ENCODE data around the gene ABAT.

The ABAT gene

GRCh38 chr16:8631373-8631772 is 43.0 kb upstream of the ABAT start:
- Histone ChIP-seq H4K20me1 (ENCODE audit: insufficient read depth, low read length) (no peaks in the 10 kb centered on the region), H3K4me2 (ENCODE audit: low read length) (no peak overlapping the region), H3K4me1 (ENCODE audit: insufficient read depth, low read length, severe bottlenecking) (no peaks in the 10 kb centered on the region), H3K36me3 (ENCODE audit: insufficient read depth, low read length) (peaks cover 86% of the 10 kb centered on the region), H3K9me3 (ENCODE audit: low read length) (no peaks in the 10 kb centered on the region), H3K27ac (ENCODE audit: low read depth, low read length, poor library complexity, severe bottlenecking) (no peak overlapping the region), H3K4me3 (ENCODE audit: low read depth, low read length, poor library complexity, severe bottlenecking) (no peak overlapping the region), H3K79me2 (ENCODE audit: insufficient read depth, low read length) (no peaks in the 10 kb centered on the region), H3K9me2 (ENCODE audit: low read depth, low read length) (no peaks in the 10 kb centered on the region), H3K27me3 (ENCODE audit: insufficient read depth, low read length) (no peaks in the 10 kb centered on the region), H3F3A (ENCODE audit: insufficient read depth, low read length) (no peaks in the 10 kb centered on the region), H3K9ac (ENCODE audit: low read length) (no peak overlapping the region), H2AFZ (ENCODE audit: low read length) (no peak overlapping the region)
- no peak for TF ChIP-seq EZH2 (IDR thresholded peaks at IDR 0.05; ENCODE audit: borderline replicate concordance, low read length)

GRCh38 chr16:8631818-8632465 is 42.5 kb upstream of the ABAT start:
- no peaks in the 10 kb centered on the region for H3K9me2 ChIP-seq (ENCODE audit: low read depth, low read length)
- H3K27me3 ChIP-seq (ENCODE audit: insufficient read depth, low read length), result no peaks in the 10 kb centered on the region
- no peaks in the 10 kb centered on the region for H3K9me3 ChIP-seq (ENCODE audit: low read length)
- no peak overlapping the region for H3K9ac ChIP-seq (ENCODE audit: low read length)
- no peak overlapping the region for H2AFZ ChIP-seq (ENCODE audit: low read length)
- TF ChIP-seq CTCF (IDR thresholded peaks at IDR 0.05; ENCODE audit: low read length) (no peak), EZH2 (IDR thresholded peaks at IDR 0.05; ENCODE audit: borderline replicate concordance, low read length) (no peak)
- no peaks in the 10 kb centered on the region for H3K4me1 ChIP-seq (ENCODE audit: insufficient read depth, low read length, severe bottlenecking)
- H3K36me3 ChIP-seq (ENCODE audit: insufficient read depth, low read length), result peaks cover 86% of the 10 kb centered on the region
- no peak overlapping the region for H3K4me3 ChIP-seq (ENCODE audit: low read depth, low read length, poor library complexity, severe bottlenecking)
- H3F3A ChIP-seq (ENCODE audit: insufficient read depth, low read length), result no peaks in the 10 kb centered on the region
- H4K20me1 ChIP-seq (ENCODE audit: insufficient read depth, low read length), result no peaks in the 10 kb centered on the region
- H3K27ac ChIP-seq (ENCODE audit: low read depth, low read length, poor library complexity, severe bottlenecking), result no peak overlapping the region
- H3K4me2 ChIP-seq (ENCODE audit: low read length), result no peak overlapping the region
- no peaks in the 10 kb centered on the region for H3K79me2 ChIP-seq (ENCODE audit: insufficient read depth, low read length)

GRCh38 chr16:8632675-8633182 is 41.7 kb upstream of the ABAT start:
- H2AFZ ChIP-seq (ENCODE audit: low read length), result no peak overlapping the region
- H4K20me1 ChIP-seq (ENCODE audit: insufficient read depth, low read length), result no peaks in the 10 kb centered on the region
- H3K27me3 ChIP-seq (ENCODE audit: insufficient read depth, low read length), result no peaks in the 10 kb centered on the region
- no peak overlapping the region for H3K9ac ChIP-seq (ENCODE audit: low read length)
- no peaks in the 10 kb centered on the region for H3K9me3 ChIP-seq (ENCODE audit: low read length)
- H3K4me1 ChIP-seq (ENCODE audit: insufficient read depth, low read length, severe bottlenecking), result no peaks in the 10 kb centered on the region
- no peak for TF ChIP-seq CTCF (IDR thresholded peaks at IDR 0.05; ENCODE audit: low read length)
- TF ChIP-seq EZH2 (IDR thresholded peaks at IDR 0.05; ENCODE audit: borderline replicate concordance, low read length), result no peak
- H3K36me3 ChIP-seq (ENCODE audit: insufficient read depth, low read length), result peaks cover 85% of the 10 kb centered on the region
- H3K27ac ChIP-seq (ENCODE audit: low read depth, low read length, poor library complexity, severe bottlenecking), result no peak overlapping the region
- H3F3A ChIP-seq (ENCODE audit: insufficient read depth, low read length), result no peaks in the 10 kb centered on the region
- no peak overlapping the region for H3K4me2 ChIP-seq (ENCODE audit: low read length)
- H3K9me2 ChIP-seq (ENCODE audit: low read depth, low read length), result no peaks in the 10 kb centered on the region
- no peaks in the 10 kb centered on the region for H3K79me2 ChIP-seq (ENCODE audit: insufficient read depth, low read length)
- no peak overlapping the region for H3K4me3 ChIP-seq (ENCODE audit: low read depth, low read length, poor library complexity, severe bottlenecking)

All from OCI-LY1 (cell line).